Measurements from ENCODE around the gene MFSD1. TPM values are rescaled to one million over a fixed set of nuclear protein-coding genes. Genes with fewer than 3 reads are reported as not detected.

The MFSD1 gene
- total and polyA plus RNA-seq, 2 donors = 55.8 to 110 TPM

GRCh38 chr3:158845765-158846350, 44.0 kb downstream of the MFSD1 start:
- Histone ChIP-seq H3K4me1 (ENCODE audit: insufficient read depth) (no peaks in the 10 kb centered on the region), H3K27ac (ENCODE audit: low read depth) (no peak overlapping the region), H3K4me3 (ENCODE audit: low read depth, low read length) (no peak overlapping the region), H3K36me3 (ENCODE audit: insufficient read depth) (no peaks in the 10 kb centered on the region)
- 16% methylated on average over 5 of the region's 5 CpGs for WGBS
- no peak for DNase-seq (ENCODE audit: extremely low spot score)

GRCh38 chr3:158846803-158847451, 45.1 kb downstream of the MFSD1 start:
- 52% methylated on average over 3 of the region's 3 CpGs for WGBS
- H3K4me1 ChIP-seq (ENCODE audit: insufficient read depth) = no peaks in the 10 kb centered on the region
- H3K36me3 ChIP-seq (ENCODE audit: insufficient read depth) = no peaks in the 10 kb centered on the region
- H3K4me3 ChIP-seq (ENCODE audit: low read depth, low read length) = no peak overlapping the region
- no peak for DNase-seq (ENCODE audit: extremely low spot score)
- H3K27ac ChIP-seq (ENCODE audit: low read depth) = no peak overlapping the region

GRCh38 chr3:158847452-158847821, 45.6 kb downstream of the MFSD1 start:
- Histone ChIP-seq H3K36me3 (ENCODE audit: insufficient read depth) (no peaks in the 10 kb centered on the region), H3K27ac (ENCODE audit: low read depth) (no peak overlapping the region), H3K4me3 (ENCODE audit: low read depth, low read length) (no peak overlapping the region), H3K4me1 (ENCODE audit: insufficient read depth) (no peaks in the 10 kb centered on the region)
- DNase-seq (ENCODE audit: extremely low spot score) = no peak
- WGBS = 50% methylated on average over 4 of the region's 4 CpGs

GRCh38 chr3:158847885-158848284, 46.0 kb downstream of the MFSD1 start:
- no peaks in the 10 kb centered on the region for H3K36me3 ChIP-seq (ENCODE audit: insufficient read depth)
- H3K27ac ChIP-seq (ENCODE audit: low read depth) = no peak overlapping the region
- no peaks in the 10 kb centered on the region for H3K4me1 ChIP-seq (ENCODE audit: insufficient read depth)
- no peak for DNase-seq (ENCODE audit: extremely low spot score)
- WGBS = 44% methylated on average over 3 of the region's 3 CpGs
- no peak overlapping the region for H3K4me3 ChIP-seq (ENCODE audit: low read depth, low read length)

GRCh38 chr3:158849757-158850156, 47.9 kb downstream of the MFSD1 start:
- DNase-seq (ENCODE audit: extremely low spot score) = no peak
- Histone ChIP-seq H3K36me3 (ENCODE audit: insufficient read depth) (no peaks in the 10 kb centered on the region), H3K4me1 (ENCODE audit: insufficient read depth) (no peaks in the 10 kb centered on the region), H3K27ac (ENCODE audit: low read depth) (no peak overlapping the region), H3K4me3 (ENCODE audit: low read depth, low read length) (no peak overlapping the region)
- WGBS = 57% methylated on average over 3 of the region's 3 CpGs

GRCh38 chr3:158859362-158859761, 57.5 kb downstream of the MFSD1 start:
- Histone ChIP-seq H3K36me3 (ENCODE audit: insufficient read depth) (no peaks in the 10 kb centered on the region), H3K4me1 (ENCODE audit: insufficient read depth) (no peaks in the 10 kb centered on the region), H3K27ac (ENCODE audit: low read depth) (no peak overlapping the region), H3K4me3 (ENCODE audit: low read depth, low read length) (no peak overlapping the region)
- no peak for DNase-seq (ENCODE audit: extremely low spot score)
- WGBS = 91% methylated on average over 3 of the region's 3 CpGs

GRCh38 chr3:158863247-158863646, 61.4 kb downstream of the MFSD1 start:
- H3K4me3 ChIP-seq (ENCODE audit: low read depth, low read length) = no peak overlapping the region
- 85% methylated on average over 2 of the region's 2 CpGs for WGBS
- H3K4me1 ChIP-seq (ENCODE audit: insufficient read depth) = no peaks in the 10 kb centered on the region
- DNase-seq (ENCODE audit: extremely low spot score) = no peak
- H3K36me3 ChIP-seq (ENCODE audit: insufficient read depth) = no peaks in the 10 kb centered on the region
- no peak overlapping the region for H3K27ac ChIP-seq (ENCODE audit: low read depth)

GRCh38 chr3:158864492-158864891, 62.6 kb downstream of the MFSD1 start:
- no peak for DNase-seq (ENCODE audit: extremely low spot score)
- WGBS = 92% methylated on average over 6 of the region's 6 CpGs
- Histone ChIP-seq H3K4me1 (ENCODE audit: insufficient read depth) (no peaks in the 10 kb centered on the region), H3K4me3 (ENCODE audit: low read depth, low read length) (no peak overlapping the region), H3K36me3 (ENCODE audit: insufficient read depth) (no peaks in the 10 kb centered on the region), H3K27ac (ENCODE audit: low read depth) (no peak overlapping the region)

GRCh38 chr3:158875700-158876099, 73.8 kb downstream of the MFSD1 start:
- Histone ChIP-seq H3K27ac (ENCODE audit: low read depth) (no peak overlapping the region), H3K36me3 (ENCODE audit: insufficient read depth) (no peaks in the 10 kb centered on the region), H3K4me3 (ENCODE audit: low read depth, low read length) (no peak overlapping the region), H3K4me1 (ENCODE audit: insufficient read depth) (no peaks in the 10 kb centered on the region)
- no peak for DNase-seq (ENCODE audit: extremely low spot score)

Other genes with a start within 250 kb of the MFSD1 start
- gene MLF1, start 230.9 kb upstream of the MFSD1 start, total RNA-seq = 17.7 TPM
- gene MLF1, start 230.9 kb upstream of the MFSD1 start, polyA plus RNA-seq = 10.7 TPM
- 63.1 TPM for gene GFM1, start 157.5 kb upstream of the MFSD1 start, total RNA-seq
- 23.8 TPM for gene GFM1, start 157.5 kb upstream of the MFSD1 start, polyA plus RNA-seq
- gene LXN, start 129.4 kb upstream of the MFSD1 start, total RNA-seq = 49.1 TPM
- gene LXN, start 129.4 kb upstream of the MFSD1 start, polyA plus RNA-seq = 27.1 TPM
- 26.3 TPM for gene RARRES1, start 69.6 kb upstream of the MFSD1 start, total RNA-seq
- gene RARRES1, start 69.6 kb upstream of the MFSD1 start, polyA plus RNA-seq = 67.0 TPM